Endothelial cell of umbilical vein (primary cell): ENCODE data around the gene DUOXA1. TPM values are rescaled to one million over a fixed set of nuclear protein-coding genes. Genes with fewer than 3 reads are reported as not detected.
"Not testable (repeated sequence)": the region's sequence is repeated elsewhere in the genome, so short reads cannot be mapped to it uniquely, and the experiment has no call there.

Experiments
- BruUV-seq: library from RNA; stranded (reverse); fragments of 400-500 nt; replicated peaks from 2 replicates; lab custom pipeline; 2021; lab: Mats Ljungman, UMichigan
- CTCF ChIA-PET: fragments of 300-600, 350-600 bp; sonication (Branson Sonifier 250); formaldehyde crosslinking; loops from one replicate; lab custom pipeline; 2021; ENCODE audit warnings: antibody characterized with exemption, inconsistent platforms; lab: Charles Lee
- POLR2A ChIA-PET: fragments of 300-600, 350-600 bp; sonication (Branson Sonifier 250); formaldehyde crosslinking; loops from one replicate; lab custom pipeline; 2021; ENCODE audit warnings: antibody characterized with exemption, inconsistent platforms; lab: Charles Lee
- DNase-seq: peaks from one replicate; pipeline ENCODE4 v3.0.0-alpha.2; 2011; ENCODE audit warnings: low read depth, low spot score
- FAIRE-seq: peaks from 2 replicates; lab custom pipeline; 2011; peaks lifted over from hg19 to GRCh38; lab: Jason Lieb, UNC
- H2AFZ ChIP-seq: 2 replicates; pipeline ENCODE4 v1.6.0; 2012; ENCODE audit warnings: low read depth, low read length, control low read depth, inconsistent platforms
- H3K27ac ChIP-seq: 2 replicates; pipeline ENCODE4 v1.5.1; 2011; ENCODE audit warnings: low read depth, mild to moderate bottlenecking, control low read depth, low read length, moderate library complexity; ENCODE audit not compliant: insufficient read depth
- H3K27me3 ChIP-seq, 2 experiments: 2 replicates each; pipeline versions ENCODE4 v1.6.0 to v1.6.1; 2011; ENCODE audit warnings: low read length in 2 of 2, mixed read lengths in 1 of 2; ENCODE audit not compliant: control insufficient read depth in 2 of 2, insufficient read depth in 2 of 2
- H3K36me3 ChIP-seq, 2 experiments: 2 replicates in 1 of 2; 3 replicates in 1 of 2; pipeline ENCODE4 v1.5.1; 2011; ENCODE audit warnings: low read length in 2 of 2, mild to moderate bottlenecking in 1 of 2, moderate library complexity in 1 of 2; ENCODE audit not compliant: control insufficient read depth in 2 of 2, insufficient read depth in 2 of 2; ENCODE audit errors: extremely low read depth in 1 of 2
- H3K4me1 ChIP-seq: 3 replicates; pipeline ENCODE4 v1.5.1; 2011; ENCODE audit warnings: mild to moderate bottlenecking, low read length; ENCODE audit not compliant: control insufficient read depth, insufficient read depth; ENCODE audit errors: extremely low read depth
- H3K4me2 ChIP-seq: 2 replicates; pipeline ENCODE4 v1.6.1; 2011; ENCODE audit warnings: low read length, control low read depth, mixed read lengths; ENCODE audit not compliant: insufficient read depth
- H3K4me3 ChIP-seq, 3 experiments: fragments of 200-600 bp in 1 of 3; sonication (generic), shearing (Covaris generic) in 1 of 3; replicated peaks in 1 of 3; 2 replicates each; pipeline ENCODE4 v1.5.1; 2011 to 2016; ENCODE audit warnings: control low read depth in 3 of 3, low read length in 3 of 3, mild to moderate bottlenecking in 2 of 3, inconsistent platforms in 1 of 3, low read depth in 1 of 3, moderate library complexity in 1 of 3; ENCODE audit not compliant: insufficient read depth in 1 of 3
- H3K79me2 ChIP-seq: 2 replicates; pipeline ENCODE4 v1.6.0; 2012; ENCODE audit warnings: low read length, inconsistent platforms; ENCODE audit not compliant: control insufficient read depth, insufficient read depth
- H3K9ac ChIP-seq: replicated peaks from 2 replicates; pipeline ENCODE3; 2011; ENCODE audit warnings: low read length, control low read depth; ENCODE audit not compliant: insufficient read depth; ENCODE audit errors: extremely low read depth
- H3K9me1 ChIP-seq: replicated peaks from 3 replicates; pipeline ENCODE4 v1.6.0; 2011; ENCODE audit warnings: mild to moderate bottlenecking, low read length; ENCODE audit not compliant: control insufficient read depth, insufficient read depth; ENCODE audit errors: extremely low read depth
- H3K9me3 ChIP-seq: replicated peaks from 2 replicates; pipeline ENCODE4 v1.5.1; 2012; ENCODE audit warnings: low read length, inconsistent platforms; ENCODE audit not compliant: control insufficient read depth, insufficient read depth
- H4K20me1 ChIP-seq: replicated peaks from 2 replicates; pipeline ENCODE3; 2011; ENCODE audit warnings: mild to moderate bottlenecking, low read length; ENCODE audit not compliant: control insufficient read depth, insufficient read depth; ENCODE audit errors: extremely low read depth
- EZH2 ChIP-seq: IDR thresholded peaks from 2 replicates; pipeline ENCODE4 v1.6.1; 2012; ENCODE audit warnings: borderline replicate concordance, low read depth, mild to moderate bottlenecking, moderate library complexity, low read length, inconsistent platforms; ENCODE audit not compliant: severe bottlenecking
- FOS ChIP-seq: IDR thresholded peaks from 2 replicates; pipeline ENCODE4 v1.6.1; 2011; ENCODE audit warnings: mild to moderate bottlenecking, low read length, moderate library complexity, borderline replicate concordance; ENCODE audit not compliant: insufficient read depth
- GATA2 ChIP-seq: IDR thresholded peaks from 2 replicates; pipeline ENCODE4 v1.7.0; 2011; ENCODE audit warnings: low read depth, mild to moderate bottlenecking, moderate library complexity, mixed read lengths, low read length; ENCODE audit not compliant: insufficient read length, insufficient read depth
- JUN ChIP-seq: IDR thresholded peaks from 2 replicates; pipeline ENCODE4 v1.6.1; 2011; ENCODE audit warnings: borderline replicate concordance, low read depth; ENCODE audit not compliant: insufficient read length, insufficient read depth
- MYC ChIP-seq: IDR thresholded peaks from one replicate; pipeline ENCODE4 v1.6.1; 2011; ENCODE audit warnings: mild to moderate bottlenecking, low read depth, low read length
- POLR2A ChIP-seq: IDR thresholded peaks from 2 replicates; pipeline ENCODE4 v1.6.1; 2012; ENCODE audit warnings: low read depth, mild to moderate bottlenecking, control low read depth, low read length
- POLR2AphosphoS5 ChIP-seq: IDR thresholded peaks from 2 replicates; pipeline ENCODE4 v1.6.1; 2012; ENCODE audit warnings: low read depth, mild to moderate bottlenecking, control low read depth, low read length, moderate library complexity; ENCODE audit not compliant: insufficient read depth
- dilution Hi-C: fragments of 300-500 bp; cut with MboI; formaldehyde crosslinking; loops from one replicate; pipeline ENCODE4 v1.15.0; 2019; ENCODE audit warnings: low sequenced_read_pairs; ENCODE audit not compliant: extremely low pct_ligation_motif_present
- intact Hi-C: fragments of 100-400 bp; cut with micrococcal nuclease; formaldehyde crosslinking; loops from one replicate; pipeline ENCODE4 v1.10.0; 2022
- polyA plus RNA-seq, 4 experiments: library from polyadenylated mRNA; depleted of rRNA in 3 of 4; stranded (reverse) in 3 of 4; unstranded in 1 of 4; fragments of >200 nt; gene quantifications; 2 replicates each; pipeline versions ENCODE4 v1.2.1 to v1.2.3, GENCODE V29; 2011 to 2012; ENCODE audit warnings: missing spikeins in 1 of 4
- total RNA-seq: library from RNA; stranded (reverse); gene quantifications from 2 replicates; pipeline ENCODE4 v1.2.3, GENCODE V29; 2021
- TF ChIP-seq, protein P1 (sequence below): IDR thresholded peaks from 2 replicates; pipeline ENCODE4 v1.6.1; 2011; ENCODE audit not compliant: insufficient read depth, insufficient read length
- TF ChIP-seq, protein P2 (sequence below), 2 donors: IDR thresholded peaks; 1 replicate in 1 of 2; 2 replicates in 1 of 2; pipeline ENCODE4 v1.5.1; 2011; ENCODE audit warnings: low read length in 2 of 2, mild to moderate bottlenecking in 2 of 2, moderate library complexity in 2 of 2, control low read depth in 1 of 2, inconsistent platforms in 1 of 2, low read depth in 1 of 2; ENCODE audit not compliant: insufficient read depth in 1 of 2; ENCODE audit errors: extremely low read depth in 1 of 2

DUOXA1 gene
- total and polyA plus RNA-seq, 2 donors (not counting 3 experiments of a cell fraction or from before 2014, with no cell fraction given): 0.07 TPM; not detected in 1

DNA sequence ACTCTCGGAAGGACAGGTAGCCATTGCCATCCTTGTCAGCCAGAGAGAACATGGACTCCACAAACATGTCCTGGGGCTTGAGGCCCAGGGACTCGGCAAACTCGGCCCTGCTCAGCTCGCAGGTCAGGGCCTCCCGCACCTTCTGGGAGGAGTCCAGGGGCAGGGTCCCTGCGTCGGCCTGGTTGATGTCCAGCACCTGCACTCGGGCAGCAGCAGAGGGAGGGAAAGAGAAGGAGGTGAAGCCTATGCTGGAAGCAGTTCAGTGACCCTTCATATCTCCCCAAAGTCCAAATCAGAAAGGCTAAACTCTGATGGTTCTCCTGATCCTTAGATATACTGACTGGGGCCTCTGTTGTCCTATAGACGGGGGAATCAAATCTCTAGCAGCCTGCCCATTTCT is 25.5 kb downstream of the DUOXA1 start:
- intact Hi-C loops, H4K20me1 ChIP-seq, BruUV-seq, H3K9me1 ChIP-seq, H3K9me3 ChIP-seq, H3K79me2 ChIP-seq, H3K27ac ChIP-seq, POLR2A ChIA-PET, H3K4me1 ChIP-seq, dilution Hi-C loops, CTCF ChIA-PET, H3K4me3 ChIP-seq, H3K4me2 ChIP-seq, H3K36me3 ChIP-seq, DNase-seq, H2AFZ ChIP-seq, H3K9ac ChIP-seq: not testable (repeated sequence)
- peak; percentile 28 for FAIRE-seq
- peaks cover 3 to 23% of the 10 kb centered on the region in 2 experiments for H3K27me3 ChIP-seq

DNA sequence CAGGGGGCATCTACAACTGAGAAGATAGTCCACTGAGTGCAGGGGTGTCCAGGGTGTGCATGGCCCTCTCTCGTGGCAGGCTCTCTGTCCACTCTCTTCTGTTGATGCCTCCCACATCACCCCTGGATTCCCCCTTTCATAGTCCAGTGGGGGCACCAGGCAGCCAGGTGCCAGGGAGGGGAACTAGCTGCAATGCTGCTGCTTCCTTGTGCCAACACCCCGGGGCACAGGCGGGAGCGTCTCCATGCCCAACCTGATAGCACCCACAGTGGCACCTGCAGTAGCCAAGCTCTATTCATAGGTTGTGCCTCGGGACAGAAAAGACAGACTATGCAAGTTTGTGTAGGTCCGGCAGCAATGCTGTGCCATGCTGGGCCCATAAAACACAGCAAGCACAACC is 27.5 kb downstream of the DUOXA1 start:
- no peak for DNase-seq
- dilution Hi-C loops (no loop called here), intact Hi-C loops (no loop called here)
- H3K4me1 ChIP-seq: no peaks in the 10 kb centered on the region
- H3K9me1 ChIP-seq: no peaks in the 10 kb centered on the region
- no peak for FAIRE-seq
- H2AFZ ChIP-seq: no peak overlapping the region
- H3K4me2 ChIP-seq: no peak overlapping the region
- H3K9me3 ChIP-seq: no peaks in the 10 kb centered on the region
- no peaks in the 10 kb centered on the region for H3K36me3 ChIP-seq
- H3K4me3 ChIP-seq: no peak overlapping the region
- no TSS peak for BruUV-seq
- H3K27ac ChIP-seq: no peak overlapping the region
- H3K9ac ChIP-seq: no peak overlapping the region
- CTCF ChIA-PET: no interaction called here
- POLR2A ChIA-PET: no interaction called here
- no peaks in the 10 kb centered on the region for H4K20me1 ChIP-seq
- peaks cover 0 to 17% of the 10 kb centered on the region in 2 experiments for H3K27me3 ChIP-seq
- H3K79me2 ChIP-seq: no peaks in the 10 kb centered on the region
- TF ChIP-seq, protein P1, sequence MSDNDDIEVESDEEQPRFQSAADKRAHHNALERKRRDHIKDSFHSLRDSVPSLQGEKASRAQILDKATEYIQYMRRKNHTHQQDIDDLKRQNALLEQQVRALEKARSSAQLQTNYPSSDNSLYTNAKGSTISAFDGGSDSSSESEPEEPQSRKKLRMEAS: no peak
- TF ChIP-seq MYC (no peak), JUN (no peak), FOS (no peak), GATA2 (no peak), POLR2A (no peak), EZH2 (no peak), POLR2AphosphoS5 (no peak)
- TF ChIP-seq, protein P2, sequence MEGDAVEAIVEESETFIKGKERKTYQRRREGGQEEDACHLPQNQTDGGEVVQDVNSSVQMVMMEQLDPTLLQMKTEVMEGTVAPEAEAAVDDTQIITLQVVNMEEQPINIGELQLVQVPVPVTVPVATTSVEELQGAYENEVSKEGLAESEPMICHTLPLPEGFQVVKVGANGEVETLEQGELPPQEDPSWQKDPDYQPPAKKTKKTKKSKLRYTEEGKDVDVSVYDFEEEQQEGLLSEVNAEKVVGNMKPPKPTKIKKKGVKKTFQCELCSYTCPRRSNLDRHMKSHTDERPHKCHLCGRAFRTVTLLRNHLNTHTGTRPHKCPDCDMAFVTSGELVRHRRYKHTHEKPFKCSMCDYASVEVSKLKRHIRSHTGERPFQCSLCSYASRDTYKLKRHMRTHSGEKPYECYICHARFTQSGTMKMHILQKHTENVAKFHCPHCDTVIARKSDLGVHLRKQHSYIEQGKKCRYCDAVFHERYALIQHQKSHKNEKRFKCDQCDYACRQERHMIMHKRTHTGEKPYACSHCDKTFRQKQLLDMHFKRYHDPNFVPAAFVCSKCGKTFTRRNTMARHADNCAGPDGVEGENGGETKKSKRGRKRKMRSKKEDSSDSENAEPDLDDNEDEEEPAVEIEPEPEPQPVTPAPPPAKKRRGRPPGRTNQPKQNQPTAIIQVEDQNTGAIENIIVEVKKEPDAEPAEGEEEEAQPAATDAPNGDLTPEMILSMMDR (IDR thresholded peaks at IDR 0.05; ENCODE audit: extremely low read depth in 1 of 2, insufficient read depth in 1 of 2, low read depth in 1 of 2, low read length in 2 of 2): no peak
